Measurements from ENCODE around the gene STRN.
"Not testable (repeated sequence)": the region's sequence is repeated elsewhere in the genome, so short reads cannot be mapped to it uniquely, and the experiment has no call there.

STRN gene

GRCh38 chr2:36963734-36964133 is 2.6 kb downstream of the STRN start:
- DNase-seq, result no peak

GRCh38 chr2:36963106-36963505 is 3.2 kb downstream of the STRN start:
- DNase-seq, result no peak

DNA sequence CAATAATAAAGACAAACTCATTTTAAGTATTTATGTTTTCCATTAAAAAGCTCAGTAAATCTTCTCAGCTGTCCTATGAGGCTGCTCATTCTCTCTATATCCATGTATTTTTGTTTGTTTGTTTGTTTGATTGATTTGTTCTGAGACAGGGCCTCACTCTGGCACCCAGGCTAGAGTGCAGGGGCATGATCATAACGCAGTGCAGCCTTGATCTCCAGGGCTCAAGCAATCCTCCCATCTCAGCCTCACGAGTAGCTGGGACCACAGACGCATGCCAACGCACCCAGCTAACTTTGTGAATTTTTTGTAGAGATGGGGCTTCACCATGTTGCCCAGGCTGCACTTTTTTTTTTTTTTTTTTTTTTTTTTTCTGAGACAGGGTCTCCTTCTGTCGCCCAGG is 5.6 kb downstream of the STRN start:
- no peak for DNase-seq

DNA sequence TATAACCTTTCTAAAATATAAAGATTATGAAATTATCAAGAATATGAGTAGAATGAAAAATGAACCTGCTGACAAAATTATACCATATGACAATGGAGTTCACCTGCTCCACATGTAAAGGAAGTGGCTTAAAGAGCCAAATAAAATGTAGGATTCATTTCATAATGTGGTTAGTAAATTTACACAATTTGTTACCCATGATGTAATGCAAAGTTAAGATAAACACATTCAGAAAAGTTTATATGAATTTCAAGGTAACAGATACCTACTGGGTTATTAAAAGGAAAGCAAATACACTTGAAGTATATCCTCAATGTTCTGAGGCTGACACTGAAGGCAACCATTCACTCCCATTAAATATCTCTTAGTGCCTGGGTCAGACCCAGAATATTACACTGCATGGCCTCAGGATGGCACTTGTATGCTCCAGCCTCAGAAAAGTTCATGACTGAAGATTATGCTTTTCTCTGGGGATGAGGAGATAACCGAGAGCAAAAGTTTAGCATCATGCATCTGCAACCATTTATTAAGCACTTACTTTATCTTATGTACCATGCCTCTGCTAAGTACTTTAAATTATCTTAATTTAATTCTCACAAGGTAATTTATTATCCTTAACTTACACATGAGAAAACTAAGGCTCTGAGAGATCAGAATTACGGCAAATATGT is 6.2 kb downstream of the STRN start:
- no peak for DNase-seq

DNA sequence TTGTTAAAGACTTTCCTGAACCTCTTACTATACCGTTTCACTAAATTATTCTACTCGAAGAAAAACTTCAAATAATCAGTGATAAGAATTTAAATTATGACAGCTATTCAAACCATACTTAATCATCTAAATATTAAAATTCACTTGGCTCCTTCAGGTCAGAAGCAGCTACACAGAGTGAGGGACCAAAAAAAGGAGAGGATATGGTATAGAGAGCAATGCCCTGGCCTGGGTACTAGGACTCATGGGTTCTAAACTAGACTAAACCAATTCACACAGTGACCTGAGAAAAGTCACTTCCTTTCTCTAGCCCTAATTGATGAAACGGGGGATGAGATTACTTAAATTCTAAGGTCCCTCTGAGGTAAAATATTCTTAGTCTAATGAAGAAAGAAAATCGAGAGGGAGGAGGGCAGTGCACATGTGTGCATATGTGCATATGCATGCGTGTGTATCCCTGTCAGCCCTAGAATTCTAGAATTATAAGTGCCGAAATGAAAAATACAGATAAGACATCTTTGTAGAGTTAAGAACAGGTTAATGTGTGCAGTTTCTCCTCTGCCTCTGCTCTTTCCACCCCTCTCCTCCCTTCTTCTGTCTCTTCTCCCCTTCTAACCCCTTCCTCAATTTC is 11.2 kb downstream of the STRN start:
- no peak for DNase-seq

- no peak for DNase-seq
Measured at GRCh38 chr2:36952748-36953197, 13.6 kb downstream of the STRN start.

- DNase-seq, result no peak
Measured at GRCh38 chr2:36951574-36951973, 14.8 kb downstream of the STRN start.

DNA sequence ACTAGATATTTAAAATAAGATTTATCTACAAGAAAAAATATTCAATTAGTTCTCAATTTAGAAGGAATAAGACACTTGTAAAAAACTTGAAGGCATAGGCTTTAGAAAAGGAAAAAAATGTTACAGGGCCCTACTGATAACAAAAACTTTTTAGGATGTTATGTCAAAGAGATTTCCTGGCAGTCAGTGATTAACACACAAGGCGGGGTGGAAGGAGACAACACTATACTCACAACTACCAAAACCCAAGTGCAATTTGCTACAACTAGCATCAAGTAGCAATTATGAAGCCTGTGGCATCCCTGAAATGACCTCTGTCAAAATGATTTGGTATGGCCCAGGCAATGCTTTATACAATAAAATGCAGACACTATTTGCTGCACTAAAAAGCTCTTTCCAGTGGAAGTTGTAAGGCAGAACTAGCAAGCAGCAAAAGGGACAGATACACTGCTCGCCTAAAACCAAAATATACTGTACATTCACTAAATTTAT is 15.3 kb downstream of the STRN start:
- no peak for DNase-seq

- no peak for DNase-seq
Measured at GRCh38 chr2:36949845-36950244, 16.5 kb downstream of the STRN start.

DNA sequence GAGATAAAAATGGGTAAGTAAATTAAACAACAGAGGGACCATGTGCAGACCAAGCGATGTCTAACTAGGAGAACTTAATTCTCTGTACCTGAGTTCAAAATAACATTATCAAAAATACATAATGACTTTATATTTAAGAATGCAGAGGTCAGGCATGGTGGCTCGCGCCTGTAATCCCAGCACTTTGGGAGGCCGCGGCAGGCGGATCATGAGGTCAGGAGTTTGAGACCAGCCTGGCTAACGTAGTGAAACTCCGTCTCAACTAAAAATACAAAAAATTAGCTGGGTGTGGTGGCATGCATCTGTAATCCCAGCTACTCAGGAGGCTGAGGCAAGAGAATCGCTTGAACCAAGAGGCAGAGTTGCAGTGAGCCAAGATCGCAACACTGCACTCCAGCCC is 21.1 kb downstream of the STRN start:
- DNase-seq, result not testable (repeated sequence)

- no peak for DNase-seq
Measured at GRCh38 chr2:36941867-36942266, 24.5 kb downstream of the STRN start.

DNA sequence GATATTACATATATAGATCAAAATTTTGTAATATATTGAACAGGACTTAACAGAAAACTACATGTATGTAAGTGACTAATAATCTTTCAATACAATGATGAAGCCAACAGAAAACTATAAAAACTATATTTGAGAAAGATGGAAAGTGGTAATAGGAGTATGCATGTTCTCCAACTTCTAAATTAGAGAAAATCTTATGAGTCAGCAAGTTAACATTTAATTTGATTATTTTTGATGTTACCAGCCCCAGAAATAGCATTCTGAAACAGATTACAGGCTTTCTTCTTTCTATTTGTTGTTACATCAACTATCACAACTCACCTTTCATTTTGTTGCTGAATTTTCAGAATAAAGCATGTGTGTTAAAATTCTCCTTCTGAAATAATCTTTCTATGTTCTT is 29.8 kb downstream of the STRN start:
- DNase-seq, result not testable (repeated sequence)

DNA sequence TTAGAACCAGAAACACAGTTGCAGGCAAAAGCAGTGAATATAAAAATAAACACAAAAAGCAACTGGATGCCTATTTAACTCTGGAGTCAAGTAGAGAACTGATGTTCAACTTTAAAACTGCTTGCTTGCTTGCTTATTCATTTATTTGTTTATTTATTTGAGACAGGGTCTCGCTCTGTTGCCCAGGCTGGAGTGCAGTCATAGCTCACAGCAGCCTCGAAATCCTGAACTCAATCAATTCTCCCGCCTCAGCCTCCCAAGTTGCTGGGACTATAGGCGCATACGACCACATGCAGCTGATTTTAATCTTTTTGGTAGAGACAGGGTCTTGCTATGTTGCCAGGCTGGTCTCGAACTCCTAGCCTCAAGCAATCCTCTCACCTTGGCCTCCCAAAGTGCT is 34.6 kb downstream of the STRN start:
- DNase-seq, result not testable (repeated sequence)

DNA sequence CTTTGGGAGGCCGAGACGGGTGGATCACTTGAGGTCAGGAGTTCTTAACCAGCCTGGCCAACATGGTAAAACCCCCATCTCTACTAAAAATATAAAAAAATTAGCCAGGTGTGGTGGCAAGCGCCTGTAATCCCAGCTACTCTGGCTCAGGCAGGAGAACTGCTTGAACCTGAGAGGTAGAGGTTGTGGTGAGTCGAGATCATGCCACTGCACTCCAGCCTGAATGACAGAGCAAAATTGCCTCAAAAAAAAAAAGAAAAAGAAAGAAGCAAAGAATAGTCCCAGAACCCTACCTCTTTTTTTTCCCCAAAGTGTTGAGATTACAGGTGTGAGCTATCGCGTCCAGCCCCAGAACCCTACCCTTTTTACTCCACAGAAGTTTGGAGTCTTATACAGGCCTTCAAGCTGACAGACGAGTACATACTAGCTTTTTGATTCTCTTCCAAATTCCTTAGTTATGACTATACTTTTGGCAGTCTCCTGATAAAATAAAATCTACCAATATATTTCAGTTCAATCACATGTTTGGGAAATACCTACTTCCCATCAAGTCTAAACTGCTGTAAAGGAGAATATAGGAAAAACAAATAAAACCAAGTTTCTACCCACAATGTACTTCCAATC is 35.4 kb downstream of the STRN start:
- not testable (repeated sequence) for DNase-seq

DNA sequence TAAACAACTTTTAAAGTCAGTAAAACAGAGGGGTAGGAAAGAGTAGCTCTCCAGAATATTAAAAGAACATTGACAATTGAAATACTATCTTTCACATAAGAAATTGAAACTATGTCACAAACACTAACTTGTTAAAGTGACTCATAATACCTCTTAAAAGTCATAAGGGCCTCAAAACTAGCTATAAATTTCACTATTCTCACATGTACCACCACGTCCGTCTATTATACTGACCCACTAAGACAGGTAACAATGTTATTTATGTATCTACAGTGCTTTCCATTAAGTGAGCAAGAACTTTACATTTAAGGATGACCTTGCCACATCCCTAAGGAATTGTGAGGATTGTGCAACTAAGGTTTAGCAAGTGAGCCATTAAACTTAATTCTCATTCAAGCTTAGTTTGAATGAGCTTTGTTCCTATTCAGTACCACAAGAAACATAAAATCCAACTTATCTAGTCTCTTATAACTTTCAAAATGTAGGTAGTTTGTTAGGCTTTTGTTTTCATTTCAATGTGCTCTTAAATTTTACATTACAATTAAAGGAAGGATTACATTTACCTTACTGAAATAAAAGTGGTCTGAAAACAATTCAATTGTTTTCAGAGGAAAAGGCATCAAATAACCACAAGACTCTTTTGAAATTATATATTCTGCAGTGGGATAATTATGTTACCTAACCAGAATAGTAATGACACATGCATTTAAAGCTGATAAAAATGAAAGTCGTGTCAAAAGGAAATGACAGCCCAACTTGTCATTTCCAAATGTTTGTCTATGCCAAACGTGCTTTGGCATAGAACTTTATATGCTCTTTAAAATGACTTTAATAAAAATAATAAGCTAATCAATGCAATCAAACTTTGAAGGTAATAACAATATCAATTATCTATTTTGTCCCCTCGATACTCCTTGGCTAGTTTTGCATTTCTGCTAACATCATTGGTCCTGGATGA is 39.9 kb downstream of the STRN start:
- not testable (repeated sequence) for DNase-seq

- not testable (repeated sequence) for DNase-seq
Measured at GRCh38 chr2:36922629-36923028, 43.7 kb downstream of the STRN start.

- DNase-seq, result no peak
Measured at GRCh38 chr2:36921984-36922383, 44.4 kb downstream of the STRN start.

DNA sequence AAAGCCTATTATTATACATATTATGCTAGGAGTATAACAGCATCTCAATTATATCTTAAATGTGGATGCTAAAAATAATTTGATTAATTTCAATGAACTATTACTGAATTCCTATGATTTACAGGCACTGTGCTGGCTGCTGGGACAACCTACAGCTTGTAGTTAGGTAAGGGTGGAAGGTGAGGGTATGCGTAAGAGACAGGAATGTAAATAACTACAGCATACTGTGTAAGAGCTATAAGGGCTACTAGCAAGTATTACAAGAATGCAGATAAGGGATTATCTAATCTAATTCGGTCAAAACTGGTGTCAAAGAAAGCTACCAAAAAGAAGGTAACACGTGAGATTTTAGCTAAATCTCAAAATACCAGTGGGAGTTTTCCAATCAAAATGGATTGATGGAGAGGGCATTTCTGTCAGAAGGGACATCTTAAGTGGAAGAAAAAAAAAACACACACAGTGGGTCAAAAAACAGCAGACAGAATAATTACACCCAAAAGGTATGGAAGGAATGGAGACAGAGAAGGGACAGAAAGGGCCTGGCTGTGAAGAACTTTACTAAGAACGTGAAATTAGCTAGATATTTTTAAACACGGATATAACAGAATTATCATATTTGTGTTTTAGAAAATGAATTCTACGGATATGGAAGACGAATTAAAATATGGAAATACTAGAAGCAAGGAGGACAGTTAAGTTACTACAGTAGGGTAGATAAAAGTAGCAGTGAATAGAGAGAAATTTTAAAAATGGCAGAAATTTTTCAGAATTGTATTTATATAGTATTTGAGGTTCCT is 47.1 kb downstream of the STRN start:
- DNase-seq, result no peak

- DNase-seq, result no peak
Measured at GRCh38 chr2:36918307-36918706, 48.0 kb downstream of the STRN start.

- no peak for DNase-seq
Measured at GRCh38 chr2:36915627-36916026, 50.7 kb downstream of the STRN start.

DNA sequence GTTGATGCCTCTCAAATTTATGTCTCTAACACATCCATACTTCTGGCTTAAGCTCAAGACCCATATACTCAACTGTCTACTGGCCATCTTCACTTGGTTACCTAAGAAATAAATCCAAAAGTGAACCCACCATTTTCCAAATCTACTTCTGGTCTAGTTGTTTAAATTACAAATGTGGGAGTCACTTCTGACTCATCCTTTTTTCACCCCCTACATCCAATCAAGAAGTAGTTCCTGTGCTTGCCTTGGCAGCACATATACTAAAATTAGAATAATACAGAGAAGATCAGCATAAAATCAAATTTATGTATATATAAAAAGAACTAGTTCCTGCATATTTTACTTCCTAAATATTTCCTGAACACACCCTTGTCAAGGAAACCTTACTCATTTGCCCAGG is 53.6 kb downstream of the STRN start:
- DNase-seq, result no peak

DNA sequence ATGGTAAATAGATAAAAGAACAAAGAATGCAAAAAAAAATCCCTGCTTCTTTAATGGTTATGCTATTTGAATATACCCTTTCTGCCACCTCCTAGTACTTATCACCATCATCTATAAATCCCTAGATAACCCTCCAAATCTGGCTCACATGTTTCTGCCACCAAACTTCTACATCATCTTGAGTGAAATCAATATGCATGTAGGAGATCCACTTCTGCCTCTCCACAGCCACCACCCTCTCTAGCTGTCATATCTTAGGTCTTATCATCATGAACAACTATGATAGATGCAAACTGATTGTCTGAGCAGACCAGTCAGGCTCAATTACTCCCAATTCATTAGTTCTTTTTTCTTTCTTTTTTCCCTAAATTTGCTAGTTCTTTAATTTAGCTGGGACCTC is 55.3 kb downstream of the STRN start:
- DNase-seq, result no peak

All from central memory CD4-positive, alpha-beta T cell (primary cell).